Hepatocyte (in vitro differentiated cells): Measurements from ENCODE around the gene TPM4. TPM values are rescaled to one million over a fixed set of nuclear protein-coding genes. Genes with fewer than 3 reads are reported as not detected.
A peak's percentile ranks its signal among the peaks of the same experiment; 100 is the strongest.

Experiments used
- DNase-seq: peaks from one replicate; pipeline ENCODE4 v3.0.0-alpha.2; 2016; ENCODE audit warnings: low spot score
- H2AFZ ChIP-seq: fragments of 200-600 bp; sonication (generic); 2 replicates; pipeline ENCODE4 v1.6.0; 2016; ENCODE audit warnings: antibody characterized with exemption, mild to moderate bottlenecking
- H3K27ac ChIP-seq: fragments of 200-600 bp; sonication (generic); 2 replicates; pipeline ENCODE4 v1.5.1; 2016; ENCODE audit warnings: mild to moderate bottlenecking
- H3K27me3 ChIP-seq: fragments of 200-600 bp; sonication (generic); 2 replicates; pipeline ENCODE4 v1.6.1; 2016
- H3K36me3 ChIP-seq: fragments of 200-600 bp; sonication (generic); replicated peaks from 2 replicates; pipeline ENCODE4 v1.5.1; 2016; ENCODE audit warnings: low read depth; ENCODE audit not compliant: insufficient read depth
- H3K4me1 ChIP-seq: fragments of 200-600 bp; sonication (generic); 2 replicates; pipeline ENCODE4 v1.5.1; 2016; ENCODE audit warnings: mild to moderate bottlenecking, moderate library complexity; ENCODE audit not compliant: insufficient read depth
- H3K4me2 ChIP-seq: fragments of 200-600 bp; sonication (generic); 2 replicates; pipeline ENCODE4 v1.6.0; 2016
- H3K4me3 ChIP-seq: fragments of 200-600 bp; sonication (generic); 2 replicates; pipeline ENCODE4 v1.5.1; 2016; ENCODE audit warnings: mild to moderate bottlenecking
- H3K79me2 ChIP-seq: fragments of 200-600 bp; sonication (generic); 2 replicates; pipeline ENCODE4 v1.6.0; 2017; ENCODE audit warnings: mild to moderate bottlenecking
- H3K9me2 ChIP-seq: fragments of 200-600 bp; sonication (generic); replicated peaks from 2 replicates; pipeline ENCODE4 v1.6.0; 2017; ENCODE audit warnings: mild to moderate bottlenecking; ENCODE audit not compliant: insufficient read depth
- H3K9me3 ChIP-seq: fragments of 200-600 bp; sonication (generic); 2 replicates; pipeline ENCODE4 v1.5.1; 2016; ENCODE audit warnings: low read depth, mild to moderate bottlenecking
- H4K20me1 ChIP-seq: fragments of 200-600 bp; sonication (generic); 2 replicates; pipeline ENCODE4 v1.6.0; 2016; ENCODE audit warnings: mild to moderate bottlenecking; ENCODE audit not compliant: insufficient read depth, poor library complexity, severe bottlenecking
- CTCF ChIP-seq: fragments of 200-600 bp; sonication (generic); IDR thresholded peaks from 2 replicates; pipeline ENCODE4 v1.5.1; 2016; ENCODE audit warnings: antibody characterized with exemption, mild to moderate bottlenecking; ENCODE audit not compliant: poor library complexity
- EZH2 ChIP-seq: fragments of 200-600 bp; sonication (generic); IDR thresholded peaks from 2 replicates; pipeline ENCODE4 v1.6.1; 2016; ENCODE audit warnings: antibody characterized with exemption, mild to moderate bottlenecking, borderline replicate concordance
- EZH2phosphoT487 ChIP-seq: fragments of 200-600 bp; sonication (generic); IDR thresholded peaks from one replicate; pipeline ENCODE4 v1.6.1; 2018; ENCODE audit warnings: antibody characterized with exemption, mild to moderate bottlenecking, low read depth, moderate library complexity; ENCODE audit not compliant: unreplicated experiment, severe bottlenecking
- WGBS: methylation state at CpG from one replicate; pipeline ENCODE4 v1.1.6; 2016; ENCODE audit warnings: low lambda C conversion rate; ENCODE audit errors: missing lambda C conversion rate; 5-methylcytosine and 5-hydroxymethylcytosine counted together
- polyA plus RNA-seq: library from polyadenylated mRNA; unstranded; fragments of >200 nt; fragmentation: Nextera tagmentation; extraction: Ambion mirVana; gene quantifications from 2 replicates; pipeline ENCODE4 v1.2.1, GENCODE V29; 2016
- total RNA-seq: library from RNA; depleted of rRNA; stranded (reverse); fragments of >200 nt; gene quantifications from 2 replicates; pipeline ENCODE4 v1.2.3, GENCODE V29; 2014

Gene TPM4
- total and polyA plus RNA-seq, 2 experiments from 2014 or later: 337 to 417 TPM

DNA sequence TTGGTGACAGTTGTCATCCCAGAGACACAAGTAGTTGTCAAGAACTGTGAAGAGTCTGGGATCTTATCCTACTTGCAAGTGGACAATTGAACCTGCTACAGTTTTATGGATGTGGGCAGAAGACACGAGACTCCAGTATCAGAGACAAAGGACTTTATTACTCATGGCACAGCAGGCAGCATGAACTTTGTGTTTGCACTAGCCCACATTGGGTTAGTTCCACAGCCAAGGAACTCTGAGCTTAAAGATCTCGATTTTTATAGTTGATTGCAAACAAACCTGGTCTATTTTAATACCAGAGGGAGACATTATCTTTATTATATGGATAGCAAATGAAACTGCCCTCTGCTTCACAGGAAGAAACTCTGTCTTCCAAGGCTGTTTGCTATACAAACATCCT is 16.0 kb upstream of the TPM4 start:
- Histone ChIP-seq H3K9me3 (no peaks in the 10 kb centered on the region), H3K9me2 (no peaks in the 10 kb centered on the region), H2AFZ (no peak overlapping the region), H4K20me1 (no peaks in the 10 kb centered on the region), H3K27me3 (no peaks in the 10 kb centered on the region), H3K79me2 (no peaks in the 10 kb centered on the region), H3K4me2 (no peak overlapping the region), H3K4me3 (no peak overlapping the region), H3K27ac (no peak overlapping the region), H3K36me3 (no peaks in the 10 kb centered on the region), H3K4me1 (no peaks in the 10 kb centered on the region)
- no peak for DNase-seq
- TF ChIP-seq CTCF: no peak
- no peak for TF ChIP-seq EZH2phosphoT487
- TF ChIP-seq EZH2: no peak
- WGBS: 53% methylated on average over 2 of the region's 2 CpGs

GRCh38 chr19:16061943-16062342 is 14.4 kb upstream of the TPM4 start:
- Histone ChIP-seq H3K27me3 (no peaks in the 10 kb centered on the region), H3K4me2 (no peak overlapping the region), H2AFZ (no peak overlapping the region), H3K4me3 (no peak overlapping the region), H3K36me3 (no peaks in the 10 kb centered on the region), H3K4me1 (no peaks in the 10 kb centered on the region), H3K27ac (no peak overlapping the region), H4K20me1 (no peaks in the 10 kb centered on the region), H3K9me2 (no peaks in the 10 kb centered on the region), H3K9me3 (no peaks in the 10 kb centered on the region), H3K79me2 (no peaks in the 10 kb centered on the region)
- TF ChIP-seq EZH2phosphoT487 (no peak), EZH2 (no peak), CTCF (no peak)
- 90% methylated on average over 4 of the region's 4 CpGs for WGBS
- no peak for DNase-seq

DNA sequence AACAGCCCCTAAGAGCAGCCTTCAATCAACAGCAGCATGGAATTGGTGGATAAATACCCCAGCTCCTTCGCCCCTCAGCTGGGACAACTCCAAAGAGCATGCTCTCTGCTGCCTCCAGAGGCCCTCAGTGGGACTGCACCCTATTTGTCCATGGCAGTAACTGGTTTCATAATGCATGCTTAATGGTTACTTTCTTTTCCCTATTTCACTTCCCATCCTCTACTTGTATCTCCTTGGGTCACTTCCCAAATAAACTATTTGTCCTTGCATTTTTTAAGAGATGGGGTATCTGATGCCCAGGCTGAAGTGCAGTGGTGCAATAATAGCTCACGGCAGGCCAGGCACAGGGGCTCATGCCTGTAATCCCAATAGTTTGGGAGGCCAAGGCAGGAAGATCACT is 13.5 kb upstream of the TPM4 start:
- H3K79me2 ChIP-seq: no peaks in the 10 kb centered on the region
- H4K20me1 ChIP-seq: no peaks in the 10 kb centered on the region
- H3K4me2 ChIP-seq: no peak overlapping the region
- no peak for TF ChIP-seq EZH2
- peak; percentile 50 for TF ChIP-seq CTCF
- no peak for TF ChIP-seq EZH2phosphoT487
- DNase-seq: peak; percentile 58
- H2AFZ ChIP-seq: no peak overlapping the region
- H3K36me3 ChIP-seq: no peaks in the 10 kb centered on the region
- H3K4me3 ChIP-seq: no peak overlapping the region
- H3K27me3 ChIP-seq: no peaks in the 10 kb centered on the region
- H3K4me1 ChIP-seq: no peaks in the 10 kb centered on the region
- no peaks in the 10 kb centered on the region for H3K9me3 ChIP-seq
- WGBS: 70% methylated on average over 2 of the region's 2 CpGs
- no peaks in the 10 kb centered on the region for H3K9me2 ChIP-seq
- H3K27ac ChIP-seq: no peak overlapping the region
